Inflammatory macrophage treated with lipopolysaccharide for 4 hours (primary cell): ENCODE measurements around the gene BMP10.

Experiments used
- DNase-seq: peaks from one replicate; pipeline ENCODE4 v3.0.0-alpha.2; 2020

BMP10 gene

DNA sequence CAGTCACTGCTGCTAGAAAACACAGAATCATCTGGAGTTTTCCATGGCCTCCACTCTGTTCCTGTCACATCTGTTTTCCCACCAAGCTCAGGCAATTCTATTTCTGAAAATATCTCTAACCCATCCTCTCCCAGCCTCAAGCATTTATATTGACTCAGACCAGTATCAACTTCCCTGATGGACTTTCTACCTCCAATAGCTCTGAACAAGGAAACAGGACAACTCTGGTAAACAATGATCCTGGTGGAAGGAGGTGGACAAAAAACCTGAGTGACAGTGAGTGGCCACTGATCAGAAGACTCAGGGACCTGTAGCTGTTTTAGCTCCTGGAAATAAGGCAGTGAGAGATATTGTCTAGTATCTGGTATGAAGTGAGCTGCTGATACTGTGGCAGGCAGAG lies 23.4 kb downstream of the BMP10 start:
- no peak for DNase-seq

DNA sequence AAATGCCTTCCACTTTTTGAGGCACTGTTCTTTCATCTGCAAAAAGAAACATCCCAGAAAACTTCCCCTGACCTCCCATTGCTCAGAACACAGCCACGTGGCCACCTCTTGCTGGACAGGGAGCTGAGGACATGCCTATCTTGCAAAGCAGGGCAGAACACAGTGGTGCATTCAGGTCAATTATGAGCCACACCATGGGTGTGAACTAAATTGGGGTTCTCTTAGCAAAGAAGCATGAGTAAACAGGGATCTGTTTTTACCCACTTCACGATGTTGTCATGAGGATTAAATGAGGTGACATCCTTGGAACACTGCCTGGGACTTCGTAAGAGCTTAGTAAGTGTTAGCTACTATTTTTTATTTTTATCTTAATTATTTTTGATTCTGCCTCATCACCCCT lies 25.1 kb downstream of the BMP10 start:
- DNase-seq, result no peak

DNA sequence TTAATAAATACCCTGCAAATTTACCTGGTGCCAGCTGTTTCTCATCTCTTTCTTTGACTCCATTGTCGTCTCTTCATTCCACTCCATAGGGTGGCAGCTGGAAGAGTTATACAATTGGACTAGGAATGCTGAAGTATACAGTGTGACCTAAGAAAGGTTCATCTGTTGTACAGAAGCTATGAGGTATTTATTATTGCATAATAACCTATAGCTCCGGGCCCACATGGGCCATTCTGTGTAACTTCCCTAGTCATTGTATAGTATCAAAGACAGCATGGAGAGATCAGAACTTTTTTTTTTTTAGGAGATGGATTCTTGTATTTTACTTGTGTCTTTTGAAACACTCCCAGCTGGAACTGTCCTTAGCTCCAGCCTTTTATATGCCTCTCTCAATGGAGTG lies 26.2 kb downstream of the BMP10 start:
- peak; percentile 45 for DNase-seq

- peak; percentile 42 for DNase-seq
Observed at GRCh38 chr2:68839260-68839833, 31.9 kb downstream of the BMP10 start.

DNA sequence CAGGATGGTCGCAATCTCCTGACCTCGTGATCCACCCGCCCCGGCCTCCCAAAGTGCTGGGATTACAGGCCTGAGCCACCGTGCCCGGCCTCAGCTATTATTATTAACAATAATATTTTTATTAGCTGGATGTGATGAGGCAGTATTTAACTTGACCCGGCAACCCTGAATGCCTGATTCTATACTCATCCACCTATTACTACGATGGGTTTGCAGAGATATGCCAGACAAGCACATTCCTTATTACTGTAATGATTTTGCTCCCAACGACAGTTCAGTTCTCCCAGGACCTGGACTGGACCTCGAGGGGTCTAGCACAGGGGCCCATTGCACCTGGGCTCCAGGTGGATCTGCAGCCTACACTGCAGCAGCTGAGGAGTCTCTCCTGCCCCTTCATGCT lies 32.6 kb downstream of the BMP10 start:
- DNase-seq, result no peak

GRCh38 chr2:68837861-68838341 lies 33.3 kb downstream of the BMP10 start:
- no peak for DNase-seq

- peak; percentile 78 for DNase-seq
Observed at GRCh38 chr2:68837164-68837860, 33.9 kb downstream of the BMP10 start.

DNA sequence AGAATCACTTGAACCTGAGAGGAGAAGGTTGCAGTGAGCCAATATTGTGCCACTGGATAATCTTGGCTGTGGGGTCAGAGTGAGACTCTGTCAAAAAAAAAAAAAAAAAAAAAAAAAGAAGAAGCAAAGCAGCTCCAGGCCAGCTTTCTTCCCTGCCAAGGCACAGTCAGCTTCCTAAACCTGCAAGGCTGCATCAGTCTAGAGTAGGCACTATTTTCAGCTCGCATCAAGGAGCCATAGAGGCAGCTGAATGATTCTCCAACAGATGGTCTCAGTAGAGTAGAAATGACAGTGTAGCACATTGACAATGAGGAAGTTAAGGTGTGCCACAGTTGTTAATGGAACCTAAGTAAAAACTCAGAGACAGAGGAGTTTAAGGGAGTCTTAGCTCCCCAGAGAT lies 35.6 kb downstream of the BMP10 start:
- DNase-seq, result peak; percentile 63

DNA sequence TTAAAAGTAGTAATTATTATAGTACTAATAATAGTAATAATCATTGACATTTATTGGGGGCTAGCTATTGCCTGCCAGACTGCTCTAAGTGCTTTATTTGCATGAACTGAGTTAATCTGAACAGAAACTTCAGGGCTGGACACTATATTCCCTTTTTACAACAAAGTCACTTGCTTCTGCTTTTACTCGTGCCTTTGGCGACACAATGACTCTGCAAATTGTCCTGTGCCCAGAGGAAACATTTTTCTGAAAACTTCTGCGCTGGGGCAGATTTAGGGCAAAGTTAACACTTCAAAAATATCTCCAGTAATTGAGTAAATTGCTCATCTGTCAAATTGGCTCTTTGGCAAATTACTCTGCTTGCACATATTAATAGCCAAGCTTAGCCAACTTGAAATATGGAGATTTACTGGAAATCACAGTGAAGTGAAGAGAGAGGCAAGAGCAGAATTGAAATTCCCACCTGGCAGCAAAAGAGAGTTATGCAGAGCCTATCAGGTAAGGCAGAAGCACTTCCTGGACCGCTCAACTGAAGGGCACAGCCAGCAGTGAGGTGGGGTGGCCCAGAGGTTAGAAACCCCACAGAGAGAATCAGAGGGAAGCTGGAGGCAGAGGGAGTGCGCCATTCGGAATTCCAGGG lies 36.3 kb downstream of the BMP10 start:
- DNase-seq, result peak; percentile 91

- DNase-seq, result no peak
Observed at GRCh38 chr2:68833162-68833561, 38.0 kb downstream of the BMP10 start.

DNA sequence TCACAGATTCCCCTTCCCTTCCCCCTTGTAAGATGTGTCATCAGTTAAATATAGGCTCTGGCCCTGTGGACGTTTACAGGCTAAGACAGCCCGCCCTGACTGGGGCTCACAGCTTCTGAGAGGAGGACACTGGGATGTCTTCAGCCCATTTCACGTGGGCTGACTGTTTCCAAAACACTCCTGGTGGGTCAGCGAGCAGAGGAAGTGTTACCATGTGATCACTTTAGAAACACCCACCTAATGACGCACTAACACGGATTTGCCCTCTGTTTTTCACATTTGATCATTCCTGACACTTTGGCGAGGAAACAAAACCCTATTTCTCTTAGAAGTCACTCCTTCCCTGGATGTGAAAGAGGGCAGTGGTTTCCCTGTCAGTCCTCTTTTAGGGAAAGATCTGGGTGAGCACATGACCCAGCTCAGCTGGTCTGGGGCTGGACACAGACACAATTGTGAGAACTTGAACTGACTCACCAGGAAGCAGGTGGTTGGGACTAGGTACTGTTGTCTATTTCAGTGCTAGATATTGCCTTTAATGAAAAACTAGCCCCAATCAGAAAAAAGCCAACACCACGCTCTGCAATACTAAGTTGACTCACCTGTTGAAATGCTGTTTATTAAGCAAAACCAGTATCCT lies 38.8 kb downstream of the BMP10 start:
- DNase-seq, result peak; percentile 100

- DNase-seq, result no peak
Observed at GRCh38 chr2:68831686-68832232, 39.4 kb downstream of the BMP10 start.

- DNase-seq, result no peak
Observed at GRCh38 chr2:68829749-68830148, 41.4 kb downstream of the BMP10 start.

GRCh38 chr2:68828887-68829708 lies 42.1 kb downstream of the BMP10 start:
- DNase-seq, result peak; percentile 96

GRCh38 chr2:68827666-68828065 lies 43.5 kb downstream of the BMP10 start:
- DNase-seq, result no peak

DNA sequence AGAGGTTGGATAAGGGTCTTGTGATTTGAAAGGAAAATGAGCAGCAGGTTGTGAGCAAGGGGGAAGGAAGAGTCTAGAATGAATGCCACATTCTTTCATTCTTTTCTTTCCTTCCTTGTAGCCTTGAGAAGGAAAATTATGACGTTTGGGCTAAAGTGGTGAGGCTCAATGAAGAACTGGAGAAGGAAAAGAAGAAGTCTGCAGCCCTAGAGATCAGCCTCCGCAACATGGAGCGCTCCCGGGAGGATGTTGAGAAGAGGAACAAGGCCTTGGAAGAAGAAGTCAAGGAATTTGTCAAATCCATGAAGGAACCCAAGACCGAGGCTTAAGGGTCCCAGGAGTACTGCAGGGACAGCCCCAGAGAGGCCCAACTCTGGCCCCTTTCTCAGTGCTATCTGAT lies 45.3 kb downstream of the BMP10 start:
- DNase-seq, result peak; percentile 42

GRCh38 chr2:68824831-68825230 lies 46.4 kb downstream of the BMP10 start:
- DNase-seq, result no peak

DNA sequence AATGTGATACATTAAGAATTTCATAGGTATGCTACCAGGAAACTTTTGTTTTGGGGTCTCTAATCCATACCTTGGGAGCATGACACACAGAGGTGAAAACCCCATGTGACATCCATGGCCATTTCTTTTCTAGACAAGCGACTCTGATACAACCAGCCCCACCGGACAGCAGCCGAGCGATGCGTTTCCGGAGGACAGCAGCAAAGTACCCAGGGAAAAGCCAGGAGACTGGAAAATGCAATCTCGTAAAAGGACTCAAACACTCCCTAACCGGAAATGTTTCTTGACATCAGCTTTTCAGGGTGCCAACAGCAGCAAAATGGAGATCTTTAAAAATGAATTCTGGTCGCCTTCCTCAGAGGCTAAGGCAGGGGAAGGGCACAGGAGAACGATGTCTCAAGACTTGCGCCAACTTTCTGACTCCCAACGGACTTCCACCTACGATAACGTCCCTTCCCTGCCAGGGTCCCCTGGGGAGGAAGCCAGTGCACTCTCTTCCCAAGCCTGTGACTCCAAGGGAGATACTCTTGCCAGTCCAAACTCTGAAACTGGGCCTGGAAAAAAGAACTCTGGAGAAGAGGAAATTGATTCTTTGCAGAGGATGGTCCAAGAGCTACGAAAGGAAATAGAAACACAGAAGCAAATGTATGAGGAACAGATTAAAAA lies 48.9 kb downstream of the BMP10 start:
- no peak for DNase-seq

DNA sequence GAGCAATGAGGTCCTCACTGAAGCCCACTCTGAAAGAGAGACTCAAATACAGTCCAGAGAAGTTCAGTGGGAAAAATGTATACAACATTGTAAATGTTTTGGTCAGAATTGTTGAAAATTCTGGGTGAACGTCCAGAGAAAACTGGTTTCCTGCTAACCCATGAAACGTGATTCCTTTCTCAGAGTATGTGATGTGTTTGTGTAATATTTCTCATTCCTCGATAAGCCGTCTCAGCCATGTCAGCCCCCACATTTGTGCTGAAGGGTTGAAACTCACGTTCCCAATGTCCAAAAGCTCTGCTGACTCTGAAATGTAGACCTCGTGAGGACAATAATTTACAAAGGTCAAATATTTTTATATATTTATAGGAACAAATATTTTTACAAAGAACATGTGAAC lies 51.6 kb downstream of the BMP10 start:
- no peak for DNase-seq

- DNase-seq, result no peak
Observed at GRCh38 chr2:68817306-68817705, 53.9 kb downstream of the BMP10 start.
